ENCODE results near the gene LSAMP. TPM values are rescaled to one million over a fixed set of nuclear protein-coding genes. Genes with fewer than 3 reads are reported as not detected.

LSAMP gene
- total RNA-seq, 4 donors from 2014 or later = 1.3 to 8.3 (median 1.8) TPM

GRCh38 chr3:116005404-116005803, 439.9 kb downstream of the LSAMP start:
- H3K36me3 ChIP-seq = no peaks in the 10 kb centered on the region
- no peaks in the 10 kb centered on the region for H3K9me3 ChIP-seq
- H3K4me3 ChIP-seq = no peak overlapping the region
- H3K4me1 ChIP-seq = no peaks in the 10 kb centered on the region
- no peak for DNase-seq
- no peaks in the 10 kb centered on the region for H3K27me3 ChIP-seq
- TF ChIP-seq POLR2A (IDR thresholded peaks at IDR 0.05) (no peak), CTCF (IDR thresholded peaks at IDR 0.05) (no peak)
- no peak overlapping the region for H3K27ac ChIP-seq

GRCh38 chr3:116002235-116002634, 443.1 kb downstream of the LSAMP start:
- TF ChIP-seq POLR2A (IDR thresholded peaks at IDR 0.05) = no peak
- TF ChIP-seq CTCF (IDR thresholded peaks at IDR 0.05) = no peak
- Histone ChIP-seq H3K36me3 (no peaks in the 10 kb centered on the region), H3K9me3 (no peaks in the 10 kb centered on the region), H3K4me3 (no peak overlapping the region), H3K27me3 (no peaks in the 10 kb centered on the region), H3K27ac (no peak overlapping the region), H3K4me1 (no peaks in the 10 kb centered on the region)
- no peak for DNase-seq

- no peaks in the 10 kb centered on the region for H3K27me3 ChIP-seq
- DNase-seq = no peak
- TF ChIP-seq CTCF (IDR thresholded peaks at IDR 0.05) (no peak), POLR2A (IDR thresholded peaks at IDR 0.05) (no peak)
- H3K9me3 ChIP-seq = no peaks in the 10 kb centered on the region
- H3K27ac ChIP-seq = no peak overlapping the region
- H3K4me1 ChIP-seq = no peaks in the 10 kb centered on the region
- H3K4me3 ChIP-seq = no peak overlapping the region
- no peaks in the 10 kb centered on the region for H3K36me3 ChIP-seq
These were observed 444.1 kb downstream of the LSAMP start for GRCh38 chr3:116001151-116001621.

GRCh38 chr3:116000311-116000710, 445.0 kb downstream of the LSAMP start:
- Histone ChIP-seq H3K27me3 (no peaks in the 10 kb centered on the region), H3K4me3 (no peak overlapping the region)

GRCh38 chr3:115999613-116000012, 445.7 kb downstream of the LSAMP start:
- no peak overlapping the region for H3K27ac ChIP-seq
- TF ChIP-seq POLR2A (IDR thresholded peaks at IDR 0.05) (no peak), CTCF (IDR thresholded peaks at IDR 0.05) (no peak)
- H3K36me3 ChIP-seq = no peaks in the 10 kb centered on the region
- H3K4me1 ChIP-seq = no peaks in the 10 kb centered on the region
- H3K9me3 ChIP-seq = no peaks in the 10 kb centered on the region
- H3K4me3 ChIP-seq = no peak overlapping the region
- no peak for DNase-seq
- no peaks in the 10 kb centered on the region for H3K27me3 ChIP-seq

More at GRCh38 chr3:116000311-116000710, 445.0 kb downstream of the LSAMP start:
- TF ChIP-seq CTCF (IDR thresholded peaks at IDR 0.05) (no peak), POLR2A (IDR thresholded peaks at IDR 0.05) (no peak)
- no peak overlapping the region for H3K27ac ChIP-seq
- DNase-seq = no peak
- H3K4me1 ChIP-seq = no peaks in the 10 kb centered on the region
- H3K9me3 ChIP-seq = no peaks in the 10 kb centered on the region
- H3K36me3 ChIP-seq = no peaks in the 10 kb centered on the region
